Measurements from ENCODE around the gene HMG20B. TPM values are rescaled to one million over a fixed set of nuclear protein-coding genes. Genes with fewer than 3 reads are reported as not detected.

HMG20B gene
- total RNA-seq, 1 donor from 2014 or later, result 37.4 TPM

DNA sequence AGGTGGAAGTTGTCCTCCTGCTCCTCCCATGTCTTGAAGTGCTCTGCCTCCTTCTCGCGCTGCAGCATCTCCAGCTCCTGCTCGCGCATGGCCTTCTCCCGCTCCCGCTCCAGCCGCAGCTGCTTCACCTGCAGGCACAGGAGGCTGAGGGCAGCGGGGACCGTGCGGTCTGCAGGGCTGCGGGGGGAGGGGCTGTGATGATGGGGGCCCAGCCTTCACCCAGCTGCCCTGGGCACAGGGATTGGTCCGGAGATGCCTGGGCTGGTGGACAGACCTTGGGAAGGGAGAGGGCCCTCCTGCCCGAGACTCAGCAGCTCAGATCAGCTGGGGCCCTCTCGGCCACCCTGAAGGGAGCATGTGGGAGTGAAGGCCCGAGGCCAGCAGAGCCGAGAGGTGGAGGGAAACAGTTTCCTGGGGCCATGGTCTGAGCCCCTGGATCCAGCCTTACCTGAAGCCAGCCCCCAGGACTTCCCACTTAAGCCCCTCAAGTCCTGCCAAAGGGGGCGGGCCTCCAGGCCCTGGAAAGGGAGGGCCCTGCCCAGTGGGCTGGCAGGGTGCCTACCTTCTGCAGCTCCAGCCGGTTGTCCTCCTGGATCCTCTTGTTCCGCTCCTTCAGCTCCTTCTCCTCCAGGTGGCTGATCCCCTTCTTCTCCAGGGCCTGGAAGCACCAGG lies 47.5 kb downstream of the HMG20B start:
- Histone ChIP-seq H3K4me3 (ENCODE audit: low read depth, low read length) (no peak overlapping the region), H3K36me3 (ENCODE audit: control insufficient read depth, insufficient read depth, low read length) (peaks cover 15% of the 10 kb centered on the region), H3K27me3 (ENCODE audit: control insufficient read depth, insufficient read depth, low read length) (no peaks in the 10 kb centered on the region)
- no peak for DNase-seq (ENCODE audit: low read depth)
- FAIRE-seq, result no peak
- TF ChIP-seq, protein P1, sequence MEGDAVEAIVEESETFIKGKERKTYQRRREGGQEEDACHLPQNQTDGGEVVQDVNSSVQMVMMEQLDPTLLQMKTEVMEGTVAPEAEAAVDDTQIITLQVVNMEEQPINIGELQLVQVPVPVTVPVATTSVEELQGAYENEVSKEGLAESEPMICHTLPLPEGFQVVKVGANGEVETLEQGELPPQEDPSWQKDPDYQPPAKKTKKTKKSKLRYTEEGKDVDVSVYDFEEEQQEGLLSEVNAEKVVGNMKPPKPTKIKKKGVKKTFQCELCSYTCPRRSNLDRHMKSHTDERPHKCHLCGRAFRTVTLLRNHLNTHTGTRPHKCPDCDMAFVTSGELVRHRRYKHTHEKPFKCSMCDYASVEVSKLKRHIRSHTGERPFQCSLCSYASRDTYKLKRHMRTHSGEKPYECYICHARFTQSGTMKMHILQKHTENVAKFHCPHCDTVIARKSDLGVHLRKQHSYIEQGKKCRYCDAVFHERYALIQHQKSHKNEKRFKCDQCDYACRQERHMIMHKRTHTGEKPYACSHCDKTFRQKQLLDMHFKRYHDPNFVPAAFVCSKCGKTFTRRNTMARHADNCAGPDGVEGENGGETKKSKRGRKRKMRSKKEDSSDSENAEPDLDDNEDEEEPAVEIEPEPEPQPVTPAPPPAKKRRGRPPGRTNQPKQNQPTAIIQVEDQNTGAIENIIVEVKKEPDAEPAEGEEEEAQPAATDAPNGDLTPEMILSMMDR (IDR thresholded peaks at IDR 0.05; ENCODE audit: insufficient read depth, low read length, severe bottlenecking), result no peak

- DNase-seq (ENCODE audit: low read depth), result no peak
- Histone ChIP-seq H3K4me3 (ENCODE audit: low read depth, low read length) (no peak overlapping the region), H3K36me3 (ENCODE audit: control insufficient read depth, insufficient read depth, low read length) (peaks cover 15% of the 10 kb centered on the region), H3K27me3 (ENCODE audit: control insufficient read depth, insufficient read depth, low read length) (no peaks in the 10 kb centered on the region)
- FAIRE-seq, result no peak
- TF ChIP-seq, protein P1 (IDR thresholded peaks at IDR 0.05; ENCODE audit: insufficient read depth, low read length, severe bottlenecking), result no peak
These were observed 48.2 kb downstream of the HMG20B start for GRCh38 chr19:3620817-3621547.

DNA sequence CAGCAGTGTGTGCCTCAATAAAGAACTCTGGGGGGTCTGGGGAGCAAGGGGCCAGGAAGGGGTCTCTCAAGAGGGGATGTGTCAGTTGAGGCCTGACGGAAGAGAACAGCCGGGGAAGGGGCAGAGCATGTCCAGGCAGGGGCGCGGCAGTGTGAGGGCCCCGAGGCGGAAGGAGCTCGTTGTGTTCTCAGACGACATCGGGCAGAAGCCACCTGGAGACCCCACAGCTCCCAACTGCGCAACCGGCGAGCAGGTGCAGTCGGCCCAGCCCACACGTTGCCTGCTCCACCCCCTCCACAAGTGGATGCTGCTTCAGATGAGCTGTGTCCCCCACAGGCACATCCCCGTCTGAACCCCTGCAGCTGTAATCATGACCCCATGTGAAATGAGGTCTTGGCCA lies 48.9 kb downstream of the HMG20B start:
- no peak overlapping the region for H3K4me3 ChIP-seq (ENCODE audit: low read depth, low read length)
- TF ChIP-seq, protein P1 (IDR thresholded peaks at IDR 0.05; ENCODE audit: insufficient read depth, low read length, severe bottlenecking), result no peak
- FAIRE-seq (no peak), DNase-seq (ENCODE audit: low read depth) (no peak)
- no peaks in the 10 kb centered on the region for H3K27me3 ChIP-seq (ENCODE audit: control insufficient read depth, insufficient read depth, low read length)
- peaks cover 15% of the 10 kb centered on the region for H3K36me3 ChIP-seq (ENCODE audit: control insufficient read depth, insufficient read depth, low read length)

- no peak overlapping the region for H3K4me3 ChIP-seq (ENCODE audit: low read depth, low read length)
- TF ChIP-seq, protein P1 (IDR thresholded peaks at IDR 0.05; ENCODE audit: insufficient read depth, low read length, severe bottlenecking), result no peak
- H3K36me3 ChIP-seq (ENCODE audit: control insufficient read depth, insufficient read depth, low read length), result peaks cover 15% of the 10 kb centered on the region
- FAIRE-seq (no peak), DNase-seq (ENCODE audit: low read depth) (no peak)
- H3K27me3 ChIP-seq (ENCODE audit: control insufficient read depth, insufficient read depth, low read length), result no peaks in the 10 kb centered on the region
These were observed 49.5 kb downstream of the HMG20B start for GRCh38 chr19:3622224-3622623.

GRCh38 chr19:3623716-3624115 lies 51.0 kb downstream of the HMG20B start:
- TF ChIP-seq, protein P1 (IDR thresholded peaks at IDR 0.05; ENCODE audit: insufficient read depth, low read length, severe bottlenecking), result no peak
- Histone ChIP-seq H3K27me3 (ENCODE audit: control insufficient read depth, insufficient read depth, low read length) (no peaks in the 10 kb centered on the region), H3K36me3 (ENCODE audit: control insufficient read depth, insufficient read depth, low read length) (peaks cover 13% of the 10 kb centered on the region), H3K4me3 (ENCODE audit: low read depth, low read length) (no peak overlapping the region)
- DNase-seq (ENCODE audit: low read depth), result no peak
- FAIRE-seq, result no peak
